Transverse colon (tissue), 4 donors: Measurements from ENCODE around the gene DUSP23. TPM values are rescaled to one million over a fixed set of nuclear protein-coding genes. Genes with fewer than 3 reads are reported as not detected.

Experiments used
- DNase-seq: peaks from one replicate; pipeline ENCODE4 v3.0.0-alpha.2; 2019
- H3K27ac ChIP-seq, 4 donors: fragments of 200-600 bp; sonication (generic); 2 replicates each; pipeline ENCODE4 v1.5.1; 2016 to 2018; ENCODE audit warnings: inconsistent platforms in 4 of 4
- H3K27me3 ChIP-seq: fragments of 200-600 bp; sonication (generic); 2 replicates; pipeline ENCODE4 v1.5.1; 2017; ENCODE audit warnings: inconsistent platforms
- H3K36me3 ChIP-seq, 4 donors: fragments of 200-600 bp; sonication (generic); 2 replicates each; pipeline ENCODE4 v1.5.1; 2017 to 2019; ENCODE audit warnings: inconsistent platforms in 4 of 4
- H3K4me1 ChIP-seq, 4 donors: fragments of 200-600 bp; sonication (generic); 2 replicates each; pipeline ENCODE4 v1.5.1; 2017 to 2020; ENCODE audit warnings: inconsistent platforms in 4 of 4
- H3K4me3 ChIP-seq, 4 donors: fragments of 200-600 bp; sonication (generic); 1 replicate in 1 of 4; 2 replicates in 3 of 4; pipeline versions ENCODE4 v1.5.1 to v1.6.1; 2017 to 2019; ENCODE audit warnings: inconsistent platforms in 4 of 4
- H3K9me3 ChIP-seq, 2 donors: fragments of 200-600 bp; sonication (generic); 2 replicates each; pipeline ENCODE4 v1.5.1; 2017 to 2019; ENCODE audit warnings: inconsistent platforms in 2 of 2
- EP300 ChIP-seq: sonication (generic); formaldehyde crosslinking; IDR thresholded peaks from one replicate; pipeline ENCODE4 v1.6.1; 2017; ENCODE audit warnings: antibody characterized with exemption, low read depth
- POLR2A ChIP-seq: fragments of 450-650 bp; IDR thresholded peaks from one replicate; pipeline ENCODE4 v1.6.1; 2016; ENCODE audit warnings: antibody characterized with exemption, mild to moderate bottlenecking, moderate library complexity
- POLR2AphosphoS5 ChIP-seq, 3 donors: sonication (generic); formaldehyde crosslinking; IDR thresholded peaks; one replicate each; pipeline ENCODE4 v1.6.1; 2016; ENCODE audit warnings: antibody characterized with exemption in 3 of 3
- WGBS, 2 donors: methylation state at CpG; one replicate each; pipeline ENCODE4 v1.1.5; 2018; ENCODE audit warnings: low coverage in 1 of 2; 5-methylcytosine and 5-hydroxymethylcytosine counted together
- in situ Hi-C, 4 donors: fragments of 200-750 bp; cut with MboI; loops; one replicate each; pipeline versions ENCODE4 v1.15.0 to v1.15.1; 2017; ENCODE audit warnings: low sequenced_read_pairs in 3 of 4, low pct_ligation_motif_present in 1 of 4, low pct_unique_long_range_greater_than_20kb in 1 of 4
- intact Hi-C: fragments of 100-400 bp; cut with DNase I; formaldehyde crosslinking; loops from one replicate; pipeline ENCODE4 v1.15.1; 2023; ENCODE audit warnings: low total_unique reads
- total RNA-seq, 4 donors: library from RNA; depleted of rRNA; stranded (reverse); fragments of >200 nt; gene quantifications; one replicate each; pipeline ENCODE4 v1.1.0, GENCODE V29; 2016
- TF ChIP-seq, protein P1 (sequence below), 5 experiments: fragments of 200-600 bp in 3 of 5; fragments of 450-650 bp in 2 of 5; sonication (generic) in 3 of 5; IDR thresholded peaks; 1 replicate in 2 of 5; 2 replicates in 3 of 5; pipeline ENCODE4 v1.5.1; 2016 to 2017; ENCODE audit warnings: antibody characterized with exemption in 5 of 5, inconsistent platforms in 3 of 5, mild to moderate bottlenecking in 2 of 5, moderate library complexity in 1 of 5

Gene DUSP23
- total RNA-seq, 4 donors from 2014 or later: 9.7 to 96.4 (median 72.3) TPM

DNA sequence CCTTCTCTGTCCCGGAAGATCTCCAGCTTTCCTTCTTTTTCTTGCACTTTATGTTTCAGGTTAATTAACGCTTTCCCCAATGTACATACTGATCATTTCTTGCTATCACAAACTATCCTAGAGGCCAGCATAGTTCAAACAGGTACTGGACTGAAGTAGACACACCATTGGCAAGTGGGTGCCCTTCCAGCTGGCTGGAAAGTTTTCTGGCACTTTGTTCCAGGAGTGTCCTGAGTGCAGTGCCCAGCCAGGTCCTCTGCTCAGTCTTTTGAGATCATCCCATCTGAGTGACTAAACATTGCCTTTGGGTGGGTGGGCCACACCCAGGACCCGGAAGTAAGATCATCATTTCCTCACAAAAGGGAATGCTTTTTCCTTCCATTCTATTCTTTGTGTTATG, 15.0 kb upstream of the DUSP23 start:
- Histone ChIP-seq H3K36me3 (no peaks in the 10 kb centered on the region), H3K4me3 (no peak overlapping the region), H3K9me3 (no peaks in the 10 kb centered on the region), H3K27ac (no peak overlapping the region), H3K27me3 (peaks cover 4% of the 10 kb centered on the region), H3K4me1 (no peaks in the 10 kb centered on the region)
- intact Hi-C loops: no loop called here
- DNase-seq: no peak
- in situ Hi-C loops: no loop called here
- TF ChIP-seq POLR2A (no peak), POLR2AphosphoS5 (IDR thresholded peaks at IDR 0.05) (no peak), EP300 (no peak)
- TF ChIP-seq, protein P1, sequence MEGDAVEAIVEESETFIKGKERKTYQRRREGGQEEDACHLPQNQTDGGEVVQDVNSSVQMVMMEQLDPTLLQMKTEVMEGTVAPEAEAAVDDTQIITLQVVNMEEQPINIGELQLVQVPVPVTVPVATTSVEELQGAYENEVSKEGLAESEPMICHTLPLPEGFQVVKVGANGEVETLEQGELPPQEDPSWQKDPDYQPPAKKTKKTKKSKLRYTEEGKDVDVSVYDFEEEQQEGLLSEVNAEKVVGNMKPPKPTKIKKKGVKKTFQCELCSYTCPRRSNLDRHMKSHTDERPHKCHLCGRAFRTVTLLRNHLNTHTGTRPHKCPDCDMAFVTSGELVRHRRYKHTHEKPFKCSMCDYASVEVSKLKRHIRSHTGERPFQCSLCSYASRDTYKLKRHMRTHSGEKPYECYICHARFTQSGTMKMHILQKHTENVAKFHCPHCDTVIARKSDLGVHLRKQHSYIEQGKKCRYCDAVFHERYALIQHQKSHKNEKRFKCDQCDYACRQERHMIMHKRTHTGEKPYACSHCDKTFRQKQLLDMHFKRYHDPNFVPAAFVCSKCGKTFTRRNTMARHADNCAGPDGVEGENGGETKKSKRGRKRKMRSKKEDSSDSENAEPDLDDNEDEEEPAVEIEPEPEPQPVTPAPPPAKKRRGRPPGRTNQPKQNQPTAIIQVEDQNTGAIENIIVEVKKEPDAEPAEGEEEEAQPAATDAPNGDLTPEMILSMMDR (IDR thresholded peaks at IDR 0.05): no peak
- 76 to 87% methylated on average over 3 of the region's 3 CpGs for WGBS, 2 donors

DNA sequence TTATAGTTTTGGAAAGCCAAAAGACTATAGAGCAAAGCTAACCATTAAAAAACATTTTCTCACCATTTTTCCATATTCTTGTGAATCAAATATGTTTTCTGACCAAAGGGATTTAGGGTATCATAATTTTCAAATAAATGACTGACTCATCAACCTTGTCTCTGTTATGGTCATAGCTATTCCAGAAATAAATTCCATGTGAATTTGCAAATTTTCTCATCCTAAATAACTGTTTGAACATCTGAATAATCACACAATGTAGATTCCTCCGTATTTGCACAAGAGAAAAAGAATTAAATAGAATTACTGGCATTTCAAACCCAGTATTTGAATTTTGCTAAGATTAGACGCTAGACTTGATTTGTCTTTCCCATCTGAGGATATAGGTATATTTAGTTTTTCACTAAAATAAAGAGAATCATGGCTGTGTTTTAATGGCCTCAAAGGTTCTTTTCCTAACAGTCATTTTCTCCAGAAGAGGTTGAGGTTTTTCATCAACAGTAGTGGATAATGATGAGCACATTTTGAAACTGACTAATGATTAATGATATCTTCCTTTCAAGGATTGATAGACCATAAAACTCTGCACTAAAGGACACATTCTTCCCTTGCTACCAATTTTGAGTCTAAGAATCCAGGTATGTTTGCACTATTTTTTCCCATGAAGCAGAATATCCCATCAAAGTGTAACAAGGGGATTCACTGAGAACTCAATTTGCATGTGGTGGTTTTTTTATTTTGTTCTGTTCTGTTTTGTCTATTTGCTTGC, 9.5 kb upstream of the DUSP23 start:
- Histone ChIP-seq H3K9me3 (no peaks in the 10 kb centered on the region), H3K36me3 (no peaks in the 10 kb centered on the region), H3K27ac (no peak overlapping the region), H3K4me3 (no peak overlapping the region), H3K4me1 (no peaks in the 10 kb centered on the region), H3K27me3 (no peaks in the 10 kb centered on the region)
- TF ChIP-seq POLR2A (no peak), EP300 (no peak), POLR2AphosphoS5 (IDR thresholded peaks at IDR 0.05) (no peak)
- TF ChIP-seq, protein P1 (IDR thresholded peaks at IDR 0.05): no peak
- no peak for DNase-seq
- in situ Hi-C loops: no loop called here
- intact Hi-C loops: no loop called here
- WGBS, 2 donors: 87 to 90% methylated on average over 2 of the region's 2 CpGs

DNA sequence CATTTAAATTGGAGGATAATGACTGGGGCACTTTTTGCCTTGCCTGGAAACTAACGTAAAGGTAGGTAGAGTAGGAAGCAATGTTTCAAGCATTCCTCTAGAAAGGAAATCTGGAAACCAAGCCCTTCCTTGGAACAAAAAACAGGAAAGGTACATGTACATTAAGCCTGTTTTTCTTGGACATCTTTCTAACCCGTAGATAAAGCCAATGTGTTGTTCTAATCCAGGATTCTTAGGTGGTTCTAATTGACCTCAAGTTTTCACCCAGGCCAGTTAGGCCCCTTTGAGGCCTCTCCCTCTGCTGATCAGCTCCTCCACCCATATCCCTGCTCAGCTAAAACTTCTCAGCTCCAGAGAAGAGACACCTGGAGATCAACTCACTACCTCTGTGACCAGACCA, 6.3 kb upstream of the DUSP23 start:
- no peaks in the 10 kb centered on the region for H3K36me3 ChIP-seq
- H3K27ac ChIP-seq: no peak overlapping the region
- in situ Hi-C loops (no loop called here), intact Hi-C loops (no loop called here)
- no peaks in the 10 kb centered on the region for H3K4me1 ChIP-seq
- H3K4me3 ChIP-seq: no peak overlapping the region
- DNase-seq: no peak
- no peaks in the 10 kb centered on the region for H3K9me3 ChIP-seq
- 68 to 81% methylated on average over 2 of the region's 2 CpGs for WGBS, 2 donors
- H3K27me3 ChIP-seq: no peaks in the 10 kb centered on the region
- no peak for TF ChIP-seq POLR2AphosphoS5 (IDR thresholded peaks at IDR 0.05)
- no peak for TF ChIP-seq EP300
- TF ChIP-seq, protein P1 (IDR thresholded peaks at IDR 0.05): no peak
- TF ChIP-seq POLR2A: no peak

DNA sequence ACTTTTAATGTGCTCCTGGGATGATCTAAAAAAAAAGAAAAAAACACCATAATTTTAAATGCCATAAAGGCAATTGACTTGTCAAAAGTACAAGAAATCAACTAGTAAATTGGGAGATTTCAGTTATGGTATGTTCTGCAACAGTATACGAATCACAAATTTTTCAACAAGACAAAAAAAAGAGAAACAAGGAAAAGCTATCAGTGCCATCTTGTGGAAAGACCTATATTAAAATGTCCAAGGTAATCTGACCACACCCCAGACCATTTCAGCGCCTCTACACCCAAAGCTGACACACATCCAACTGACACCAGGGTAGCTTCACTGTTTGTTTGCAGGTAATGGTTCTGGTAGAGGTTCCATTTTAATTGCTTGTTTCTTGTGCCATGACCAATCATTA, 5.0 kb upstream of the DUSP23 start:
- intact Hi-C loops (no loop called here), in situ Hi-C loops (loop anchor here in 3 of 4 donors (25.0 kb wide), 1 partner anchor 237 kb away; no protein-coding TSS in a partner anchor)
- 60 to 66% methylated on average over 2 of the region's 2 CpGs for WGBS, 2 donors
- Histone ChIP-seq H3K27ac (no peak overlapping the region), H3K36me3 (no peaks in the 10 kb centered on the region), H3K4me1 (peaks cover 0 to 8% (median 2%) of the 10 kb centered on the region in 4 donors), H3K27me3 (no peaks in the 10 kb centered on the region), H3K9me3 (no peaks in the 10 kb centered on the region), H3K4me3 (no peak overlapping the region)
- no peak for TF ChIP-seq POLR2A
- TF ChIP-seq, protein P1 (IDR thresholded peaks at IDR 0.05): no peak
- TF ChIP-seq EP300: no peak
- no peak for TF ChIP-seq POLR2AphosphoS5 (IDR thresholded peaks at IDR 0.05)
- DNase-seq: no peak
